Measurements from ENCODE around the gene GBX1. TPM values are rescaled to one million over a fixed set of nuclear protein-coding genes. Genes with fewer than 3 reads are reported as not detected.

GBX1 gene
- total RNA-seq, 2 donors from 2014 or later, result not detected

DNA sequence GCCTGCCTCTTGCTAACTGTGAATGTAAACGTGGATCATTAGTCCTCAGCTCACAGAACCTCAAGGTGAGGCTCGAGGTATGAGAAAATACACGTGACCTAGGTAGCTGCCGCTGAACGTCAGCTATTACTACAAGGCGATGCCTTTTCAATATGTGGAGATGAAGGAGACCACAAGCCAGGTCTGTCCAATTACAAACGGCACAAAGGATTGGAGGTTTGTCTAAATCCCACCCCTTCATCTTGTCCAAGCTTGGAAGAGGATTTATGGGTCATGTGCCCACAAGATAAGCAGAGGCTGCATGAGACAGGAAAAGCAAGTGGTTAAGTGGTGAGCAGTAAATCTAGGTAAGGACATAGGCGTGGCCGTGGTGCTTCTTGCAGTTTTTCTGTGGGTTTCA is 39.4 kb upstream of the GBX1 start:
- TF ChIP-seq, protein P1, sequence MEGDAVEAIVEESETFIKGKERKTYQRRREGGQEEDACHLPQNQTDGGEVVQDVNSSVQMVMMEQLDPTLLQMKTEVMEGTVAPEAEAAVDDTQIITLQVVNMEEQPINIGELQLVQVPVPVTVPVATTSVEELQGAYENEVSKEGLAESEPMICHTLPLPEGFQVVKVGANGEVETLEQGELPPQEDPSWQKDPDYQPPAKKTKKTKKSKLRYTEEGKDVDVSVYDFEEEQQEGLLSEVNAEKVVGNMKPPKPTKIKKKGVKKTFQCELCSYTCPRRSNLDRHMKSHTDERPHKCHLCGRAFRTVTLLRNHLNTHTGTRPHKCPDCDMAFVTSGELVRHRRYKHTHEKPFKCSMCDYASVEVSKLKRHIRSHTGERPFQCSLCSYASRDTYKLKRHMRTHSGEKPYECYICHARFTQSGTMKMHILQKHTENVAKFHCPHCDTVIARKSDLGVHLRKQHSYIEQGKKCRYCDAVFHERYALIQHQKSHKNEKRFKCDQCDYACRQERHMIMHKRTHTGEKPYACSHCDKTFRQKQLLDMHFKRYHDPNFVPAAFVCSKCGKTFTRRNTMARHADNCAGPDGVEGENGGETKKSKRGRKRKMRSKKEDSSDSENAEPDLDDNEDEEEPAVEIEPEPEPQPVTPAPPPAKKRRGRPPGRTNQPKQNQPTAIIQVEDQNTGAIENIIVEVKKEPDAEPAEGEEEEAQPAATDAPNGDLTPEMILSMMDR (IDR thresholded peaks at IDR 0.05), result no peak
- DNase-seq (ENCODE audit: low spot score) (no peak), ATAC-seq (ENCODE audit: insufficient number of reproducible peaks, low FRiP score, low read depth) (no peak)
- no peak overlapping the region for H3K27ac ChIP-seq
- no peaks in the 10 kb centered on the region for H3K36me3 ChIP-seq
- H3K4me1 ChIP-seq (ENCODE audit: control insufficient read depth in 1 of 2, low read depth in 2 of 2), result no peaks in the 10 kb centered on the region
- no peak overlapping the region for H3K4me3 ChIP-seq
- no peaks in the 10 kb centered on the region for H3K9me3 ChIP-seq
- no peaks in the 10 kb centered on the region for H3K27me3 ChIP-seq (replicated peaks; ENCODE audit: insufficient read depth)

DNA sequence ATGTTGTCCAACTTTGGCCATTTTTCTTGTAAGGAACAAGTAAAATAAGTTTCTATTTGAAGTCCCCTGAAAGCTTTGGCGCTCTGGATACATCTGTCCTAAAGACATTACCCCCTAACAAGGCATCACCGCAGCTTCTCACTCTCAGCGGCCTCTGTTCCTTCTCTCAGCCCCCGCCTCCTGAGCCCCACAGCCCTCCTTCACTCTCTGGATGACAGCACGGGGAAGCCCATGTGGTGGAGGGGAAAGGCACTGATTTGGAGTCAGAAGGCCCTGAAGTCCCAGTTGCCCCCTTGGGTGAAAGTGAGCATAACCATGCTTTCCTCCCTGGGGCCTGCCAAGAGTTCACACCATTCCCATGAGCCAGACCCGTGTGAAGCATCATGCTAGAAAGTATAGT is 38.2 kb upstream of the GBX1 start:
- H3K27me3 ChIP-seq (replicated peaks; ENCODE audit: insufficient read depth), result no peaks in the 10 kb centered on the region
- no peak overlapping the region for H3K4me3 ChIP-seq
- TF ChIP-seq, protein P1 (IDR thresholded peaks at IDR 0.05), result no peak
- no peak overlapping the region for H3K27ac ChIP-seq
- ATAC-seq (ENCODE audit: insufficient number of reproducible peaks, low FRiP score, low read depth) (no peak), DNase-seq (ENCODE audit: low spot score) (no peak)
- no peaks in the 10 kb centered on the region for H3K9me3 ChIP-seq
- H3K36me3 ChIP-seq, result no peaks in the 10 kb centered on the region
- H3K4me1 ChIP-seq (ENCODE audit: control insufficient read depth in 1 of 2, low read depth in 2 of 2), result no peaks in the 10 kb centered on the region

DNA sequence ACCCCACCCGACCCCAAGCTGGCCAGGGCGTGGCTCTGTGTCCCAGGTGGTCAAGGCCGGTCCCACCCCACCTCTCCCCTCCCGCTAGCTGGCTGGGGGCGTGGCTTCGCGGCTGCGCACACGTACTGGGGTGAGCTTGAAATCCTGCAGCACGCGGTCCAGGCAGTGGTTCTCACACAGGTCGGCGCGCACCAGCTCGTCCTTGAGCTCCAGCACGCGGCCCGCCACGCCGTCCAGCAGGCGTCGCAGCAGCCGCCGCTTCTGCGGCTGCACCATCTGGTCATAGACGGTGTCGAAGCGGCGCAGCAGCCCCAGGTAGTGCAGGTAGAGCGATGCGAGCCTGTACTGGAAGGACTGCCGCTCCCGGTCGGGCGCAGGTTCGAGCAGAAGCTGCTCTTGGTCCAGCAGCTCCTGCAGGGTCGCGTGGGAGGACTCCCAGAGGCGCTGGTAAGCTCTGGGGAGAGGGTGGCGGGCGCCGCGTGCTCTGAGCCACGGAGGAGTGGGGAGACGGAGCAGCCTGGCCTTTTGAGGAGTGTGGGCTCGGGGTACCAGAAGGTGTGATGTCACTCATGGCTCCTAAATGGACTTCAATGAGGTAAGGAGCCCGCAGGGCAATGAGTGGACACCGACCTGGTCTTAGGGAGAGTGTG is 37.0 kb upstream of the GBX1 start:
- Histone ChIP-seq H3K4me1 (ENCODE audit: control insufficient read depth in 1 of 2, low read depth in 2 of 2) (no peaks in the 10 kb centered on the region), H3K27me3 (replicated peaks; ENCODE audit: insufficient read depth) (no peaks in the 10 kb centered on the region), H3K4me3 (no peak overlapping the region), H3K27ac (no peak overlapping the region), H3K36me3 (no peaks in the 10 kb centered on the region), H3K9me3 (no peaks in the 10 kb centered on the region)
- ATAC-seq (ENCODE audit: insufficient number of reproducible peaks, low FRiP score, low read depth) (no peak), DNase-seq (ENCODE audit: low spot score) (no peak)
- TF ChIP-seq, protein P1 (IDR thresholded peaks at IDR 0.05), result no peak

DNA sequence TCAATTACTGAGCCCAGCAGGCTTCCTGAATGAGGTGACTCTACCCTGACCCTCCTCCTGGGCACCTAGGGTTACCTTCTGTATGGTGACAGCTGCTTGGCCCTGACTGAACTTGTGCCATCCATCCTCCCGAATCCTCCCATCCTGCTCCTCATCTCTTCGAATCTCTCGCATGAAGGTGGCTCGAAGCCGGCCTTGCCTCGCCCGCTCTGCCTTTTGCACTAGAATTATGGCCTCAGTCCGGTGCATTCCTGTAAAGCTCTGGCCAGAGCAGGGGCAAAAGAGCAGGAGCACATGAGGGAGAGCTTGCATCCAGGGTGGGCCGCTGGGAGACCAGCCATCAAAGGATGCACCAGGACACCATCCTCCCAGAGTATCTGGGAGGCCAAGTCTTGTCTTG is 35.3 kb upstream of the GBX1 start:
- H3K4me1 ChIP-seq (ENCODE audit: control insufficient read depth in 1 of 2, low read depth in 2 of 2), result no peaks in the 10 kb centered on the region
- DNase-seq (ENCODE audit: low spot score) (no peak), ATAC-seq (ENCODE audit: insufficient number of reproducible peaks, low FRiP score, low read depth) (no peak)
- no peaks in the 10 kb centered on the region for H3K27me3 ChIP-seq (replicated peaks; ENCODE audit: insufficient read depth)
- no peaks in the 10 kb centered on the region for H3K36me3 ChIP-seq
- TF ChIP-seq, protein P1 (IDR thresholded peaks at IDR 0.05), result no peak
- no peak overlapping the region for H3K4me3 ChIP-seq
- H3K27ac ChIP-seq, result no peak overlapping the region
- no peaks in the 10 kb centered on the region for H3K9me3 ChIP-seq

DNA sequence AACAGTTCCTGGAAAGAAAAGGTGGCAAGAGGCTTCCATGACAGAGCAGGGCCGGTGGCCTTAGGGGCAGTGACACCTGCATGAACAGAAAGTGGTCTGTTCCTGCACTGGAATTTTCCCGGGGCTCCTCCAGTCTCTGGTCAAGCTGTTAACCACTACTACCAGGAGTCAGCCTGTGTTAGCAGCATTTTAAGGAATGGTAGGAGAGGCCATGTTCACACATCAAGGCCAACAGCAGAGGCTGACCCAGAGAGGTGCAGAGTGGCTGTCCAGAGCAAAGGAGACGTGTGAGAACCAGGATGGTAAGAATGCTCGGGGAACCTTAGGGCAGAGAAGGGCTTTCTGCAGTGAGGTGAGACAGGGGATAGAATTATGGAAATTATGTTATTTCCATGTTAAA is 34.3 kb upstream of the GBX1 start:
- ATAC-seq (ENCODE audit: insufficient number of reproducible peaks, low FRiP score, low read depth) (no peak), DNase-seq (ENCODE audit: low spot score) (no peak)
- Histone ChIP-seq H3K9me3 (no peaks in the 10 kb centered on the region), H3K27ac (no peak overlapping the region), H3K4me1 (ENCODE audit: control insufficient read depth in 1 of 2, low read depth in 2 of 2) (no peaks in the 10 kb centered on the region), H3K27me3 (replicated peaks; ENCODE audit: insufficient read depth) (no peaks in the 10 kb centered on the region), H3K36me3 (no peaks in the 10 kb centered on the region), H3K4me3 (no peak overlapping the region)
- TF ChIP-seq, protein P1 (IDR thresholded peaks at IDR 0.05), result no peak

Measured in thoracic aorta (tissue), 2 donors.